ENCODE measurements around the gene LRPAP1.

DNA sequence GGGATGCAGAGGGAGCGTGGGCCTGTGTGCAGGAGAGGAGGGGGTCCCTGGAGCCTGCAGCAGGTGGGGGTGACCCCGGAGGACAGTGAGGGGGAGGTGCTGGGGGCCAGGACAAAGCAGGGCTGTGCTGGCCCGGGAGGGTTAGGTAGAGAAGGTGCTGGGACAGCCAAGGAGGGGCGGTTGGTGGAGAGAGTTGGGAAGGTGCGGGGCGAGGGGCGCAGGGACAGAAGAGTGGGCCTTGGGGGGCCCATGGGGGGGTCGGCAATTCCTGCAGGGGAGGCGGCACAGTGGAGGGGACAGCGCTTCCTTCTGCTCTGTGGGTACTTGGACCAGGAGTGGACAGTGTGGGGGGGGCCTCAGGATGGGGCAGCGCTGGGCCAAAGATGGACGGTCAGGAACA is 32.5 kb downstream of the LRPAP1 start:
- TF ChIP-seq, protein P1, sequence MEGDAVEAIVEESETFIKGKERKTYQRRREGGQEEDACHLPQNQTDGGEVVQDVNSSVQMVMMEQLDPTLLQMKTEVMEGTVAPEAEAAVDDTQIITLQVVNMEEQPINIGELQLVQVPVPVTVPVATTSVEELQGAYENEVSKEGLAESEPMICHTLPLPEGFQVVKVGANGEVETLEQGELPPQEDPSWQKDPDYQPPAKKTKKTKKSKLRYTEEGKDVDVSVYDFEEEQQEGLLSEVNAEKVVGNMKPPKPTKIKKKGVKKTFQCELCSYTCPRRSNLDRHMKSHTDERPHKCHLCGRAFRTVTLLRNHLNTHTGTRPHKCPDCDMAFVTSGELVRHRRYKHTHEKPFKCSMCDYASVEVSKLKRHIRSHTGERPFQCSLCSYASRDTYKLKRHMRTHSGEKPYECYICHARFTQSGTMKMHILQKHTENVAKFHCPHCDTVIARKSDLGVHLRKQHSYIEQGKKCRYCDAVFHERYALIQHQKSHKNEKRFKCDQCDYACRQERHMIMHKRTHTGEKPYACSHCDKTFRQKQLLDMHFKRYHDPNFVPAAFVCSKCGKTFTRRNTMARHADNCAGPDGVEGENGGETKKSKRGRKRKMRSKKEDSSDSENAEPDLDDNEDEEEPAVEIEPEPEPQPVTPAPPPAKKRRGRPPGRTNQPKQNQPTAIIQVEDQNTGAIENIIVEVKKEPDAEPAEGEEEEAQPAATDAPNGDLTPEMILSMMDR (conservative IDR thresholded peaks at IDR 0.05; ENCODE audit: low read depth, low read length) = no peak
- no peak for TF ChIP-seq EZH2 (IDR thresholded peaks at IDR 0.05; ENCODE audit: borderline replicate concordance, low read depth, low read length, poor library complexity, severe bottlenecking)
